Muscle of leg (tissue), 11 donors: ENCODE results near the gene ZFPM1. TPM values are rescaled to one million over a fixed set of nuclear protein-coding genes. Genes with fewer than 3 reads are reported as not detected.
A peak's percentile ranks its signal among the peaks of the same experiment; 100 is the strongest.

ENCODE experiments used
- DNase-seq: peaks from one replicate; pipeline ENCODE4 v3.0.0; 2013
- H3K27ac ChIP-seq: one replicate; pipeline ENCODE4 v1.5.1; 2013; ENCODE audit warnings: mild to moderate bottlenecking, low read length, control low read depth
- H3K27me3 ChIP-seq: one replicate; pipeline ENCODE4 v1.6.1; 2013; ENCODE audit warnings: low read length; ENCODE audit not compliant: control insufficient read depth, insufficient read depth
- H3K36me3 ChIP-seq: one replicate; pipeline ENCODE4 v1.6.1; 2013; ENCODE audit warnings: low read length; ENCODE audit not compliant: control insufficient read depth, insufficient read depth
- H3K4me1 ChIP-seq: one replicate; pipeline ENCODE4 v1.6.1; 2013; ENCODE audit warnings: low read length; ENCODE audit not compliant: control insufficient read depth, insufficient read depth
- H3K4me3 ChIP-seq: one replicate; pipeline ENCODE4 v1.5.1; 2013; ENCODE audit warnings: low read length, control low read depth
- H3K9me3 ChIP-seq: replicated peaks from 2 replicates; pipeline ENCODE4 v1.6.1; 2013; ENCODE audit warnings: low read depth, low read length; ENCODE audit not compliant: control insufficient read depth
- WGBS: methylation state at CpG from one replicate; pipeline ENCODE4 v1.1.5; 2013; ENCODE audit warnings: missing lambda C conversion rate; ENCODE audit not compliant: insufficient coverage; 5-methylcytosine and 5-hydroxymethylcytosine counted together
- polyA plus RNA-seq, 8 donors: library from polyadenylated mRNA; unstranded; fragments of 120-200 nt; gene quantifications; one replicate each; pipeline versions ENCODE4 v1.2.1 to v1.2.3, GENCODE V29; 2013; ENCODE audit warnings: inconsistent platforms in 1 of 8, low replicate concordance in 1 of 8; ENCODE audit not compliant: insufficient read length in 8 of 8, insufficient read depth in 1 of 8
- total RNA-seq: library from RNA; stranded (reverse); fragments of 120-200 nt; gene quantifications from one replicate; pipeline ENCODE4 v1.2.4, GENCODE V29; 2013

The ZFPM1 gene
- total and polyA plus RNA-seq, 9 donors, result 0.89 to 3.3 (median 1.6) TPM

- Histone ChIP-seq H3K27ac (no peak overlapping the region), H3K4me3 (no peak overlapping the region), H3K4me1 (peaks cover 31% of the 10 kb centered on the region), H3K27me3 (peaks cover 20% of the 10 kb centered on the region), H3K36me3 (peaks cover 23% of the 10 kb centered on the region), H3K9me3 (no peaks in the 10 kb centered on the region)
- peak; percentile 87 for DNase-seq
- 27% methylated on average over 28 of the region's 32 CpGs for WGBS
Measured at GRCh38 chr16:88527186-88527936, 74.3 kb downstream of the ZFPM1 start.

- Histone ChIP-seq H3K9me3 (no peaks in the 10 kb centered on the region), H3K27me3 (peaks cover 13% of the 10 kb centered on the region), H3K36me3 (peaks cover 23% of the 10 kb centered on the region), H3K4me1 (peaks cover 36% of the 10 kb centered on the region), H3K27ac (no peak overlapping the region), H3K4me3 (no peak overlapping the region)
- no peak for DNase-seq
- WGBS, result 78% methylated on average over 20 of the region's 30 CpGs
Measured at GRCh38 chr16:88527937-88528743, 75.1 kb downstream of the ZFPM1 start.

GRCh38 chr16:88528902-88529318 is 75.8 kb downstream of the ZFPM1 start:
- WGBS, result 85% methylated on average over 22 of the region's 22 CpGs
- DNase-seq, result no peak

GRCh38 chr16:88529596-88529995 is 76.5 kb downstream of the ZFPM1 start:
- 83% methylated on average over 9 of the region's 9 CpGs for WGBS

More at GRCh38 chr16:88528902-88529318, 75.8 kb downstream of the ZFPM1 start:
- H3K4me1 ChIP-seq, result peaks cover 32% of the 10 kb centered on the region
- H3K4me3 ChIP-seq, result no peak overlapping the region
- H3K9me3 ChIP-seq, result no peaks in the 10 kb centered on the region
- no peak overlapping the region for H3K27ac ChIP-seq
- peaks cover 23% of the 10 kb centered on the region for H3K36me3 ChIP-seq
- H3K27me3 ChIP-seq, result peaks cover 6% of the 10 kb centered on the region

GRCh38 chr16:88530051-88530857 is 77.2 kb downstream of the ZFPM1 start:
- H3K4me3 ChIP-seq, result no peak overlapping the region
- 85% methylated on average over 25 of the region's 27 CpGs for WGBS
- H3K9me3 ChIP-seq, result no peaks in the 10 kb centered on the region
- DNase-seq, result no peak
- H3K27ac ChIP-seq, result no peak overlapping the region
- peaks cover 26% of the 10 kb centered on the region for H3K36me3 ChIP-seq
- H3K4me1 ChIP-seq, result peaks cover 36% of the 10 kb centered on the region
- H3K27me3 ChIP-seq, result no peaks in the 10 kb centered on the region

More at GRCh38 chr16:88529596-88529995, 76.5 kb downstream of the ZFPM1 start:
- H3K27me3 ChIP-seq, result peaks cover under 1% of the 10 kb centered on the region
- H3K9me3 ChIP-seq, result no peaks in the 10 kb centered on the region
- peaks cover 32% of the 10 kb centered on the region for H3K4me1 ChIP-seq
- no peak overlapping the region for H3K27ac ChIP-seq
- DNase-seq, result no peak
- H3K36me3 ChIP-seq, result peaks cover 23% of the 10 kb centered on the region
- no peak overlapping the region for H3K4me3 ChIP-seq

GRCh38 chr16:88530858-88531203 is 77.8 kb downstream of the ZFPM1 start:
- Histone ChIP-seq H3K27me3 (no peaks in the 10 kb centered on the region), H3K9me3 (no peaks in the 10 kb centered on the region), H3K36me3 (peaks cover 28% of the 10 kb centered on the region), H3K4me1 (peaks cover 38% of the 10 kb centered on the region), H3K27ac (no peak overlapping the region), H3K4me3 (no peak overlapping the region)
- DNase-seq, result no peak
- 68% methylated on average over 11 of the region's 11 CpGs for WGBS

- WGBS, result 93% methylated on average over 7 of the region's 12 CpGs
- Histone ChIP-seq H3K27me3 (no peaks in the 10 kb centered on the region), H3K4me3 (no peak overlapping the region), H3K9me3 (no peaks in the 10 kb centered on the region), H3K27ac (no peak overlapping the region), H3K36me3 (peaks cover 28% of the 10 kb centered on the region), H3K4me1 (peaks cover 34% of the 10 kb centered on the region)
- DNase-seq, result no peak
Measured at GRCh38 chr16:88531346-88531745, 78.3 kb downstream of the ZFPM1 start.

- Histone ChIP-seq H3K27me3 (no peaks in the 10 kb centered on the region), H3K36me3 (peaks cover 28% of the 10 kb centered on the region), H3K27ac (no peak overlapping the region), H3K4me3 (no peak overlapping the region), H3K4me1 (peaks cover 34% of the 10 kb centered on the region), H3K9me3 (no peaks in the 10 kb centered on the region)
- 88% methylated on average over 30 of the region's 34 CpGs for WGBS
- DNase-seq, result no peak
Measured at GRCh38 chr16:88531931-88532433, 78.9 kb downstream of the ZFPM1 start.

- Histone ChIP-seq H3K27ac (no peak overlapping the region), H3K4me1 (peaks cover 30% of the 10 kb centered on the region), H3K4me3 (peak overlapping the region; percentile 36), H3K36me3 (peaks cover 28% of the 10 kb centered on the region), H3K9me3 (no peaks in the 10 kb centered on the region), H3K27me3 (no peaks in the 10 kb centered on the region)
- WGBS, result 62% methylated on average over 35 of the region's 37 CpGs
- DNase-seq, result no peak
Measured at GRCh38 chr16:88532434-88533241, 79.6 kb downstream of the ZFPM1 start.
